DMS153 (cell line): ENCODE results near the gene IFT52.
"Not testable (repeated sequence)": the region's sequence is repeated elsewhere in the genome, so short reads cannot be mapped to it uniquely, and the experiment has no call there.

Experiments
- DNase-seq: peaks from one replicate; lab custom pipeline; 2025; lab: John Stamatoyannopoulos, UW

IFT52 gene

DNA sequence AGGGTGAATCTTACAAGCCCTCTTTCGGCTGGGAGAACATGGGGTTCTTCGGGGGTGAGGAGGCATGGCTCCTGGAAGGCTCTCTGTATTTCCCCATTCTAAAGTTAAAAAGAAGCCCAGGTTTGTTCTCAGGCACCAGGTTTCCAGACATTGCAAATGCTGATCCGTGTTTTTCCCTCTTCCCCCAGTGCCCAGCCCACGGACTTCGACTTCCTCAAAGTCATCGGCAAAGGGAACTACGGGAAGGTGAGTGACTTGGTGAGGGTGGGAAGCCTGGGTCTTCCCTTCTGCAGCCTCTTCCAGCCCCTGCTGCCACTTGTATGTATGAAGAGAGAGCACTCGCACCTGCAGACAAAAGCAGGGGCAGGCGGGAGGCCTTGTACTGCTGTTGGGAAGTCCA lies 23.3 kb upstream of the IFT52 start:
- DNase-seq: no peak

DNA sequence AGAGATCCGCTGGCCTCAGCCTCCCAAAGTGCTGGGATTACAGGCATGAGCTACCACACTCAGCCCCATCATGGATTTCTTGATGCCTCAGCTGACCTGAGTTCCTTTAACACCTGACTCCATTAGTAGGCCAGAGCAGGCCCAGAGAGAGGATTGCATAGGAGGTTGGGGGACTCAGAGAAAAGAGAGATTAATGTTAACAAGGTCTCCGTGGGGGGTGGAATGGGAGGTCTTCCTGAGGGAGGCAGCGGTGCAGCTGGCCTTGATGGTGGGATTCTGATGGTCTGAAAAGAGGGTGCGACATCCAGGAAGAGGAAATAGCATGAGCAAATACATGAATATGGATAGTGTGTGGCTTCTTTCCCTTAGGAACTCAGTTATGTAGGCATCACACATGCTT lies 22.0 kb upstream of the IFT52 start:
- DNase-seq: no peak

DNA sequence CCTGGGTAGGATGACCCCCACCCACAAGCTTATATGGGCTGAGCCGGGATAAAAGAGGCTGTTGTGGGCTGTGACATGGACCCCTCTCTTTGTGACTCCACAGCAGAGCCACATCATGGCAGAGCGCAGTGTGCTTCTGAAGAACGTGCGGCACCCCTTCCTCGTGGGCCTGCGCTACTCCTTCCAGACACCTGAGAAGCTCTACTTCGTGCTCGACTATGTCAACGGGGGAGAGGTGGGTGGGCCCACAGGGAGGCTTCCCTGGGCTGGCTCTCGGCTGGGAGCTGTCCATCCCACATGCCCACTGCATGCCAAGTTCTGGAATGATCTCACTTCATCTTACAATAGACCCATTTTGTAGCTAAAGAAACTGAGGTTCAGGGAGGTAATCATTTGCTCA lies 21.5 kb upstream of the IFT52 start:
- no peak for DNase-seq

DNA sequence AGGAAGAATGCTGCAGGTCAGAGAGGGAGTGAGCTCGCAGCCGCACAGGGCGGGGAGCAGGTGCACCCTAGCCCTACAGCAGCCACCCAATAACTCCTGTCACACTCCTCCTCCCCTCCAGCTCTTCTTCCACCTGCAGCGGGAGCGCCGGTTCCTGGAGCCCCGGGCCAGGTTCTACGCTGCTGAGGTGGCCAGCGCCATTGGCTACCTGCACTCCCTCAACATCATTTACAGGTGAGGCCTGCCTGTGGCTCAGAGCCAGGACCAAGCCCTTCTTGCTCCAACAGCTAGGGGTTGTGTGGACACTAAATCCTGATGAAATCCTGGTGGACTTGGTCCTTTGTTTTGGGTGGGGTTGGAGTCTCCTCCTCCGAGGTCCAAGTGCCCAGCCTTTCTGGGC lies 20.2 kb upstream of the IFT52 start:
- DNase-seq: no peak

DNA sequence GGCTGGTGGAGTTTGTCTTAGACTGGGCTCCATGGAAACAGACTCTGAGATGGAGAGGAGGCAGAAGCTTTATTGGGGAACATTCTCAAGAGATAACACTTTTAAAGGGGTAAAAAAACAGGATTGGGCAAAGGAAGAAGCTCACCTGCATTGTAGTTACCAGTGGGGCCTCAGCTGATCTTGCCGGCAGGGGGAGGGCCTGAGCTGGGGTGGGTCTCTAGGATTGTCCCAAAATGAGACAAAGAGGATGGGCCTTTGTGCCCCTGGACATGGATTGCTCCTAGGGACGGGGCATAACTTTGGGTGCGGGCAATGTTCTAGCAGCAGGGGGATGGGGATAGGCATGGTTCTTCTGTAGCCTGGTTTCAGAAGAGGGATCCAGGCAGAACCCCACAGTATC lies 19.4 kb upstream of the IFT52 start:
- no peak for DNase-seq

DNA sequence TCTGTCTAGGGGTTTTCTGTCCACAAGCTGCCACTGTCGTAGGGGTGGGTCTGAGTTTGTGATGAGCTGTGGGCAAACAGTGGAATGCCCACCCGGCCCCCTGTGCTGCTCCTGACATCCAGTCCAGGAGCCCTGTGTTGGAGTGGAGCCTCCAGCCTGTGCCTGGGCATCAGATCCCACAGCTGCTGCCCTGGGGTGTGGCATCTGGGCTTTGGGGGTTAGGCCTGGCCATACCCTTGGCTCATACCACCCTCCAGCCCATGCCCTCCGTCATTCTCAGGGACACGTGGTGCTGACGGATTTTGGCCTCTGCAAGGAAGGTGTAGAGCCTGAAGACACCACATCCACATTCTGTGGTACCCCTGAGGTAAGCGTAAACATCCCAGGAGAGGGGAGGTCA lies 19.0 kb upstream of the IFT52 start:
- DNase-seq: no peak

DNA sequence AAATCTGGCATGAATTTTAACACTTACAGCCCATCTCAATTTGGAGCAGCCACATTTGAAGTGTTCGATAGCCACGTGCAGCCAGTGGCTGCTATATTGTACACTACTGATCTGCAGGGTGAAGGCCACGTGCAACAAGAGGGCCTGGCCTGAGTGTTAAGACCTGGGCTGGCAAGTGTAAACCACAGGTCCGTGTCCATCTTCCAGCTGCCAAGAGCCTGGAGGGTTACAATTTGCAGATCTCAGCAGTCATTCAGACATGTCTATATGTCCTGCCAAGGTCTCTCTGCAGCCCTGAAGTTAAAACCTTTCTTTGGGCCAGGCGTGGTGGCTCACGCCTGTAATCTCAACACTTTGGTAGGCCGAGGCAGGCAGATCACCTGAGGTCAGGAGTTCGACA lies 17.8 kb upstream of the IFT52 start:
- DNase-seq: no peak

DNA sequence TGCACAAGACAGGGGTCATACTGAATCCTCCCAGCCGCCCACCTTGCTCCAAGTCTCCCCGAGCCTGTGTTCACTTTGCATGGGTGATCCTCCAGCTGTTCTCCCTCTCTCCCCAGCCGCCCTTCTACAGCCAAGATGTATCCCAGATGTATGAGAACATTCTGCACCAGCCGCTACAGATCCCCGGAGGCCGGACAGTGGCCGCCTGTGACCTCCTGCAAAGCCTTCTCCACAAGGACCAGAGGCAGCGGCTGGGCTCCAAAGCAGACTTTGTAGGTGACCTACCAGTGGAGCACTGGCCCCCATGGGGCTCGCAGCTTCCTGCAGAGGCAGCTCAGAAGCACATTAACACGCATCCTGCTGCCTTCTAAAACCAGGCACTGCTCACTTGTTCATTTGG lies 14.6 kb upstream of the IFT52 start:
- no peak for DNase-seq

DNA sequence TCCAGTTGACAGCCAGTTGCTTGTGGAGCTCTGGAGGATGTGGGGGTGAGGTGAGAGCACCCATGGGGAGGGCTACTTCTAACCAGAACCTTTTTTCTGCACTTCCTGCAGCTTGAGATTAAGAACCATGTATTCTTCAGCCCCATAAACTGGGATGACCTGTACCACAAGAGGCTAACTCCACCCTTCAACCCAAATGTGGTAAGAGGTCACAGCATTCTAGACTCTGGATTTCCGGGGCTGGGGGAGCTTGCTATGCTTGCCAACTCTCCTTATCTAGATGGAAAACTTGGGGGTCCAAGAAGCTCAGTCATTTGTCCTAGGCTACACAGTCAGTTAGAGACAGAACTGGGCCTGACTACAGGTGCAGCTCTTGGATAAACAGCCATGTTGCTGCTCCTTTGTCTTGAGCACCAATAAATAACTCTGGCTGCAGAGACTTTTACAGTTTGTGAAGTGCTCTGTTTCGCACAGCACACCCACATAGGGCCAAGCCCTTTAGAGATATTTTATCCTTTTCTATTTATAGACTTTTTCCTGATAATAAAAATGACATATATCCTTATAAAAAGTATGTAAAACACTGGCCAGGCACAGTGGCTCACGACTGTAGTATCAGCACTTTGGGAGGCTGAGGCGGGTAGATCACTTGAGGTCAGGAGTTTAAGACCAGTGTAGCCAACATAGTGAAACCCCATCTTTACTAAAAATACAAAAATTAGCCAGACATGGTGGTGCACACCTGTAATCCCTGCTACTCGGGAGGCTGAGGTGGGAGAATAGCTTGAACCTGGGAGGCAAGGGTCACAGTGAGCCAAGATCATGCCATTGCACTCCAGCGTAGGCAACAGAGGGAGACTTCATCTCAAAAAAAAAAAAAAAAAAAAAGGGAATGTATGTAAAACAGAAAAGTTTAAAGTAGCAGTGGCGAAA lies 10.6 kb upstream of the IFT52 start:
- DNase-seq: no peak

DNA sequence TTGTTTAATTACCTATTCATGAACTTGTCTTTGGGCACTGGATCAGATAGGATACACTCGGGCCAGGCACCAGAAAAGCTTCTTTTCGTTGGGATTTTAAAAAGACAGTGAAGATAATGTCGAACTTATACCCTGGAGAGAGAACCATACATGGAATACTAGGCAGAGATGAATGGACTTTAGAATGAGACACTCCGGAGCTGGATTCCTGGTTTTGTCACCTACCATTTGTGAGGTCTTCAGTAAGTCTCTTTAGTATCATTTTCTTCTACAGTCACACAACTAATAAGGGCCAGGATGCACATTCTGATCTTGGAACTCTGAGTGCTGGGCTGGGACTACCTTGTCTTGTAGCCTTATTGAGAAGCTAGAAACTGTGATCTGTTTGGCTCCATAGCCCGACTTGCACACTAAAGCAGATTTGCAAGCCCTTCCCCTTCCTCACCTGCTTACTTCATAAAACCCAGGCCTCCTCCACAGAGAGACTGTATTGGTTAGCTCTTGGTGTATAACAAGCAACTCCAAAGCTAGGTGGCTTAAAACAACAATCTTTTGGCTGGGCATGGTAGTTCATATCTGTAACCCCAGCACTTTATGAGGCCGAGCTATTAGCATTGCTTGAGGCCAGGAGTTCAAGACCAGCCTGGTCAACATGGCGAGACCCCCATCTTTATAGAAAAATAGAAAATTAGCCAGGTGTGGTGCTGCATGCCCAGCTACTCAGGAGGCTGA lies 7.4 kb upstream of the IFT52 start:
- DNase-seq: no peak

DNA sequence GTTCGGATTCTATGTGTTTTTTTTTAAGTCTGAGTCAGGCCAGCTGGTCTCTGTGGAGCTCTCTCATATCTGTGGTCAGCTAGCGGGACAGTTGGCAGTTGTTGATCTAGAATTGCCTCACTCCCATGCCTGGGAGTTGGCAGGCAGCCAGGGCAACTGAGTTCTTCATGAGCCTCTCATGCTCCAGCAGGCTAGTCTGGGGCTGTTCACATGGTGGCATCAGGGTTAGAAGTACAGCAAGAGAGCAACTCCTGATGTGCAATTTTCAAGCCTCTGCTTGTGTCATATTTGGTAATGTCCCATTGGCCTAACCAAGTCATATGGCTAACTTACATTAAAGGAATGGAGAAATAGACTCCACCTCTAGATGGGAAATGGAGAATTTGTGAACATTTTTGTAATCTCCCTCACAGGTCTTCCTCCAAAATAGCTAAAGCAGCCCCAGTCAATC lies 6.7 kb upstream of the IFT52 start:
- no peak for DNase-seq

DNA sequence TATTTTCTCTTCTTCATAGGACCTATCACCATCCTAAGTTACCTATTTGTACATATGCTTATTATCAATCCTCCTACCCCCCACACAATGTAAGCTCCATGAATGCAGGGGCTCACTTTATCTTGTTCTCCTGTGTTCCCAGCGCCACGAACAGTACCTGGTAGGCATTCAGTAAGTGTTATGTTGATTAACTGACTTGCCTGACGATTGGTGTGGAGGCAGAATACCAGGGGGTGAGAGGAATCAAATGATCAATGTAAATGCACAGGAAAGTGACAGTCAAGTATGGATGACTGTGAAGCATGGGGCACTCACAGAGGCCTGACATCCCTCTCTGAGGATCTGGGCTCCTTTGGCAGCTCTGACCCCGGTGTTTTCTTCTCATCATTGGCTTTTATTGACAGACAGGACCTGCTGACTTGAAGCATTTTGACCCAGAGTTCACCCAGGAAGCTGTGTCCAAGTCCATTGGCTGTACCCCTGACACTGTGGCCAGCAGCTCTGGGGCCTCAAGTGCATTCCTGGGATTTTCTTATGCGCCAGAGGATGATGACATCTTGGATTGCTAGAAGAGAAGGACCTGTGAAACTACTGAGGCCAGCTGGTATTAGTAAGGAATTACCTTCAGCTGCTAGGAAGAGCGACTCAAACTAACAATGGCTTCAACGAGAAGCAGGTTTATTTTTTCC lies 6.1 kb upstream of the IFT52 start:
- DNase-seq: no peak

DNA sequence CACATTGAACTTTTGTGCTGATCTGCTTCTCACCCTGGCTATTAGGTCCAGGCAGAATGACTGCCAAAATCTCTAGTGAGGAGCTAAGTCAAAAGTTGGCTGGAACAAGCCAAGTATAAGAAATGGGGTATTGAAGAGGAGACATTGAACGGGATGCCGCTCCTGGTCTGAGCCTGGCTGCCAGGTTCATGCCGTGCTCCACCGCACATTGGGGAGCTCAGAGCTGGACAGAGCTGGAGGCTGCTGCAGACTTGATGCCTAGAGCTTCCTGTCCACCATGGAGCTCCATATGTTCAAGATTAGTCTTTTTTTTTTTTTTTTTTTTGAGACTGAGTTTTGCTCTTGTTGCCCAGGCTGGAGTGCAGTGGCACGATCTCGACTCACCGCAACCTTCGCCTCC lies 4.1 kb upstream of the IFT52 start:
- no peak for DNase-seq

DNA sequence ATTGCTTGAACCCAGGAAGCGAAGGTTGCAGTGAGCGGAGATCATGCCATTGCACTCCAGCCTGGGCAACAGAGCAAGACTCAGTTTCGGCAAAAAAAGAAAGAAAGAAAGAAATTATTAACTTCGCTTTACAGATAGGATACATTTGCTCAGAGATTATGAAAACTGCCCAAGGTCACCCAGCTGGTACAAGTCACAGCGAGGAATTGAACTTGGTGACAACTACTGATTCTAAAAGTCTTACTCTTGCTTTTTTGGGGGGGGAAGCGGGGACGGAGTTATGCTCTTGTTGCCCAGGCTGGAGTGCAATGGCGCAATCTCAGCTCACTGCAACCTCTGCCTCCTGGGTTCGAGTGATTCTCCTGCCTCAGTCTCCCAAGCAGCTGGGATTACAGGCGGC lies 2.2 kb upstream of the IFT52 start:
- not testable (repeated sequence) for DNase-seq

DNA sequence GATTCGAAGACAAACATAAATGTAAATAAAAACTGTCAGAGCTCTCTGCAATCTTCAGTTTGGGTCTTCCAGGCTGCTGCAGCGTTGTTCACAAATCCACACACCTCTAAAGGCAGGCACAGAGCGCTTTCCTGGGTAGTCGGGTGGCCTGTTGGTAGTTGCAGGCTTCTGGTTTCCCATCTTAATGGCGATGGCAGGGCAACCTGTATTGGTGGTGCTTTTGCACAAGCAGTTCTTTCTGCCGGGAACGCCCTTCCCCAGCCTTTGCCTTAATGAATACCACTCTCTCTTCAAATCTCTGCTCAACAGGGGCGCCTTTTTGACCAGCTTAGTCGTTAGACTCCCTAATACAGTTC lies 723 bp upstream of the IFT52 start:
- DNase-seq: peak; percentile 4

DNA sequence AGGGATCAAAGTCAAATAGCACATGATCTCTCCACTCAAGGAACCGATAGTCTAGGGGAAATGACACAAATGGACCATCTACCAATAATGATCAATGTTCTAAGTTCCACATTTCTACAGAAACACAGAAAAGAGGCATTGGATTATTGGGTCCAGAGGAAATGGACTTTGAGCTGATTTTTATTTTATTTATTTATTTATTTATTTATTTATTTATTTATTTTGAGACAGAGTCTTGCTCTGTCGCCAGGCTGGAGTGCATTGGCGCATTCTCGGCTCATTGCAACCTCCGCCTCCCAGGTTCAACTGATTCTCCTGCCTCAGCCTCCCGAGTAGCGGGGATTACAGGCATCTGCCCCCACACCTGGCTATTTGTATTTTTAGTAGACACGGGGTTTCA lies 11.2 kb downstream of the IFT52 start:
- not testable (repeated sequence) for DNase-seq

DNA sequence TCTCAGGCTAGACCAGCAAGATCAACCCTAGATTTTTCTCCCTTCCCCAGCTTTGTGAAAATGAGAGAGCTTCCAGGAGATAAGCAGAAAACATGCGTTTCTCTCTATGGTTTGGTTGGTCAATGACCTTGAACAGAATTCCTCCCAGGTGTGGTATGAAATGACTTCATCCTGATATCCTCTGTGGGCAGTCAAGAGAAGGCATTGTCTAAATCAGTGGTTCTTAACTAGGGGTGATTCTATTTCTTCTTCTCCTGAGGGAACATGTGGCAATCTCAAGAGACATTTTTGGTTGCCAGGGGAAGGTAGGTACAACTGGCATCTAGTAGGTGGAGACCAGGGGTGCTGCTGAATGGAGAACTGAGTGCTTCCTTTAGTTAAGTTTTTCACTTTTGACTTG lies 12.4 kb downstream of the IFT52 start:
- no peak for DNase-seq

DNA sequence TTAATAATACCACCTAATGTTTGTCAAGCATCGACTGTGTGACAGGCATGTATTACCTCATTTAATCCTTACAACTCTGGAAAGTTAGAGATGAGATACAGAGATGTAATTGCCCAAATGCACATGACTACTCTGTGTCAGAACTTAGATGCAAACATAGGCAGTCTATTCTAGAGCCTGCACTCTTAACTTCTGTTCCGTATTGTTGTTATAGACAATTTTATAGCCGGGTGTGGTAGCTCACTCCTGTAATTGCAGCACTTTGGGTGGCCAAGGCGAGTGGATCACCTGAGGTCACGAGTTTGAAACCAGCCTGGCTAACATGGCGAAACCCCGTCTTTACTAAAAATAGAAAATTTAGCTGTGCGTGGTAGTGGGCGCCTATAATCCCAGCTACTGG lies 15.0 kb downstream of the IFT52 start:
- DNase-seq: no peak

DNA sequence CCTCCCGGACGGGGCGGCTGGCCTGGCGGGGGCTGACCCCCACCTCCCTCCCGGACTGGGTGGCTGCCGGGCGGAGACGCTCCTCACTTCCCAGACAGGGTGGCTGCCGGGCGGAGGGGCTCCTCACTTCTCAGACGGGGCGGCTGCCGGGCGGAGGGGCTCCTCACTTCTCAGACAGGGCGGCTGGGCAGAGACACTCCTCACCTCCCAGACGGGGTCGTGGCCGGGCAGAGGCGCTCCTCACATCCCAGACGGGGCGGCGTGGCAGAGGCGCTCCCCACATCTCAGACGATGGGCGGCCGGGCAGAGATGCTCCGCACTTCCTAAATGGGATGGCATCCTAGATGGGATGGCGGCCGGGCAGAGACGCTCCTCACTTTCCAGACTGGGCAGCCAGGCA lies 16.5 kb downstream of the IFT52 start:
- DNase-seq: not testable (repeated sequence)

DNA sequence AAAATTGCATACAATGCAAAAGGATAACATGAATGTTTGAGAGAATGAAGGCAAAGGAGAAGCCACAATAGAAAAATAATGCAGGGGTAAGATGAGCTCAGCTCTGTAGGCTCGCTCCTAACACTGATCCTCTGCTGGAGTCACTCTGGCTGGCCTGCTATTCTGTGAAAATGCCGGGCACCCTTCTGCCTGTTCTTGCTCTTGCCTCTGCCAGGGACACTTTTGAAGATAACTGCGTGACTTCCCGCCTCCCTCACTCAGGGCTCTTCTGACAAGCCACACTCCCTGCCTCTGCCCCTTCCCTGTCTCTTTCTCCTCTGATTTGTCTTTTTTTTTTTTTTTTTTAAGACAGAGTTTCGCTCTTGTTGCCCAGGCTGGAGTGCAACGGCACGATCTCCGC lies 40.9 kb downstream of the IFT52 start:
- DNase-seq: no peak

DNA sequence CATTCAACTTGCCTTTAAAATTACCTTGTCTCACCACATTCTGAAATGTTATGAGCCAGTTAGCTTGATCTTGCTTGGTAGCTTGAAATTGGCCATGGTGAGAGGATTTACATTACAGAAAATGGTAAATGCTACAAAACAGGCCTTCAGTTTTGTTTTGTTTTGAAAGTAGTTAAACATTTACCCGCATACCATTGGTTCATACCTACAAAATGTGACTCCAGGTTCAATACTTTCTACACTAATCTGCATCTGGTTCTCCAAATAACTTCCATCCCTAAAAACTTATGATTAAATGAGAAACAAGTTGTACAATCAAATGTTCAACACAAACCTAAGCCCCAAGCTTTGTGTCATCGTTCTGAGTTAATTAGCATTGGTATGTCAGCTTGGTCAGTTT lies 45.7 kb downstream of the IFT52 start:
- DNase-seq: no peak

DNA sequence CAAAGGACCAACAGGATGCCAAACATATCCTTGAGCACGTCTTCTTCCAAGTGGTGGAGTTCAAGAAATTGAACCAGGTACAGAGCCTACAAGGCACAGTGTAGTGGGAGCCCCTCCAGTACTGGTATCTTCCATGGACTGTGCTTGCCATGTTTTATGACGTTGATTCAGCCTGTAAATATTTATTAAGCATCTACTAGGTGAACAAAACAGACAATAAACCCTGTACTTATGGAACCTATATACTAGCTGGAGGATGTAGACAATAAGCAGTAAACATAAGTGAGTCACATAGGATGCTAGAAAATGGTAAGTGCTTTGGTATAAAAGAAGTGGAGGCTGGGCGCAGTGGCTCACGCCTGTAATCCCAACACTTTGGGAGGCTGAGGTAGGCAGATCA lies 51.8 kb downstream of the IFT52 start:
- no peak for DNase-seq

DNA sequence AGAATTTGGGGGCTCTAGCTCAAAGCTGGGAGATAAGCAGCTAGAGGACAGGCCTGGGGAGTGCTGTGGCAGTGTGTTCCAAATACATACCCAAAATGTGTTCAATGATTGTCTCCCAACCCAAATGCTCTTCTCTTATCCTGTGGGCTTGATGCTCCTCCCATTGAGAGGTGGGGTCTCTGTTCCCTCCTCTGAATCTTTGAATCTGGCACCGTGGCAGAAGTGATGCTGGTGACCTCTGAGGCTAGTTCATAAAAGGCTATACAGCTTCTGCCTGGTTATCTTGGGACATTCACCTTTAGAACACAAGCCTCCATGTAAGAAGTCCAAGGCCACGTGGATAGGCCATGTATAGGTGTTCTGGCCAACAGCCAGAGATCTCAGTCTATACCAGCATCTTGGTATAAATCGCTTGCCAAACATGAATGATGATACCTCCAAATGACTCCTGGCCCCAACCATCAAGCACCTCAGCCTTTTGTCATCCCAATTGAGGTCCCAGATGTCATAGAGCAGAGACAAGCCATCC lies 60.3 kb downstream of the IFT52 start:
- DNase-seq: no peak
